GM12864 (cell line): ENCODE measurements around the gene ACTMAP.

Experiments used
- DNase-seq: peaks from one replicate; pipeline ENCODE4 v3.0.0-alpha.2; 2011; ENCODE audit warnings: low read depth
- H3K4me3 ChIP-seq: 2 replicates; pipeline ENCODE4 v1.5.1; 2011; ENCODE audit warnings: mild to moderate bottlenecking, low read depth, low read length, control low read depth
- CTCF ChIP-seq: IDR thresholded peaks from 2 replicates; pipeline ENCODE4 v1.5.1; 2011; ENCODE audit warnings: low read depth, mild to moderate bottlenecking, moderate library complexity, low read length, control low read depth, inconsistent platforms; ENCODE audit errors: missing control alignments

Gene ACTMAP

GRCh38 chr19:40692212-40692551 is 58.1 kb downstream of the ACTMAP start:
- DNase-seq = no peak
- TF ChIP-seq CTCF = no peak
- no peak overlapping the region for H3K4me3 ChIP-seq

- peak overlapping the region; percentile 56; the same call in 1 of the 2 replicates for H3K4me3 ChIP-seq
- no peak for DNase-seq
- no peak for TF ChIP-seq CTCF
These were observed 58.7 kb downstream of the ACTMAP start for GRCh38 chr19:40691421-40692211.
